ENCODE measurements around the gene DYNC1H1. TPM values are rescaled to one million over a fixed set of nuclear protein-coding genes. Genes with fewer than 3 reads are reported as not detected.

DYNC1H1 gene
- total RNA-seq, 1 donor from 2014 or later: 591 TPM

DNA sequence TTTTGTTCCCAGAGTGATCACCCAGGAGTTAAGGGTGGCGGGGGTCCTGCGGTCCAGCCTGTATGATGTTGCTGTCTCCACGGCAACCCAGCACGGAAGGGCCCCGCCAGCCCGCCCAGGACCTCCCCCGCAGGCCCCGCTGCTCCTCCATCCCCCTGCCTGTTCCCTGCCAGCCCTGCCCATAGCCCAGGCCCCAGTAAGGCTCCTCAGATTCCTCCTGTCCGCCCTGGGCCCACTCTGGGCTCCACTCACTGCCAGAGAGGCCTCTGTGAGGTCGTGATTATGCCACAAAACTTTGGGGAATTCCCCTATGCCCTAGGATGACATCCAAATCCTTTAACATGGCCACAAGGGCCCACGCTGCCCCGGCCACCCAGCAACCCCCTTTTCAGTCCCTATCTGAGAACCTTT is 101.7 kb downstream of the DYNC1H1 start:
- FAIRE-seq (no peak), DNase-seq (ENCODE audit: low read depth) (no peak)
- Mint-ChIP-seq H3K36me3 (ENCODE audit: low read depth, unreplicated experiment) (peaks cover 2% of the 10 kb centered on the region), H3K27ac (ENCODE audit: unreplicated experiment) (no peak overlapping the region), H3K4me1 (ENCODE audit: low read depth, unreplicated experiment) (peaks cover under 1% of the 10 kb centered on the region), H3K27me3 (ENCODE audit: low read depth, unreplicated experiment) (peaks cover 5% of the 10 kb centered on the region), H3K9me3 (ENCODE audit: unreplicated experiment) (no peaks in the 10 kb centered on the region), H3K4me3 (ENCODE audit: unreplicated experiment) (no peak overlapping the region)
- Histone ChIP-seq H3K27me3 (ENCODE audit: insufficient read depth, low read length) (no peaks in the 10 kb centered on the region), H3K27ac (ENCODE audit: low read depth, low read length) (no peak overlapping the region), H3K4me2 (ENCODE audit: low read length) (no peak overlapping the region), H3K4me3 (ENCODE audit: insufficient read depth, low read depth, low read length) (no peak overlapping the region), H3K9me3 (ENCODE audit: insufficient read depth, low read depth, low read length) (no peaks in the 10 kb centered on the region), H2AFZ (ENCODE audit: low read depth, low read length) (no peak overlapping the region), H3K79me2 (ENCODE audit: insufficient read depth, low read length) (no peaks in the 10 kb centered on the region), H3K4me1 (ENCODE audit: insufficient read depth, low read length) (no peaks in the 10 kb centered on the region), H3K36me3 (ENCODE audit: insufficient read depth, low read length) (no peaks in the 10 kb centered on the region), H4K20me1 (ENCODE audit: insufficient read depth, low read length) (no peaks in the 10 kb centered on the region), H3K9ac (ENCODE audit: low read length) (no peak overlapping the region)
- TF ChIP-seq, protein P1, sequence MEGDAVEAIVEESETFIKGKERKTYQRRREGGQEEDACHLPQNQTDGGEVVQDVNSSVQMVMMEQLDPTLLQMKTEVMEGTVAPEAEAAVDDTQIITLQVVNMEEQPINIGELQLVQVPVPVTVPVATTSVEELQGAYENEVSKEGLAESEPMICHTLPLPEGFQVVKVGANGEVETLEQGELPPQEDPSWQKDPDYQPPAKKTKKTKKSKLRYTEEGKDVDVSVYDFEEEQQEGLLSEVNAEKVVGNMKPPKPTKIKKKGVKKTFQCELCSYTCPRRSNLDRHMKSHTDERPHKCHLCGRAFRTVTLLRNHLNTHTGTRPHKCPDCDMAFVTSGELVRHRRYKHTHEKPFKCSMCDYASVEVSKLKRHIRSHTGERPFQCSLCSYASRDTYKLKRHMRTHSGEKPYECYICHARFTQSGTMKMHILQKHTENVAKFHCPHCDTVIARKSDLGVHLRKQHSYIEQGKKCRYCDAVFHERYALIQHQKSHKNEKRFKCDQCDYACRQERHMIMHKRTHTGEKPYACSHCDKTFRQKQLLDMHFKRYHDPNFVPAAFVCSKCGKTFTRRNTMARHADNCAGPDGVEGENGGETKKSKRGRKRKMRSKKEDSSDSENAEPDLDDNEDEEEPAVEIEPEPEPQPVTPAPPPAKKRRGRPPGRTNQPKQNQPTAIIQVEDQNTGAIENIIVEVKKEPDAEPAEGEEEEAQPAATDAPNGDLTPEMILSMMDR (IDR thresholded peaks at IDR 0.05; ENCODE audit: insufficient read depth, low read depth, low read length): no peak
- TF ChIP-seq EZH2 (IDR thresholded peaks at IDR 0.05; ENCODE audit: insufficient read depth, low read length): no peak

DNA sequence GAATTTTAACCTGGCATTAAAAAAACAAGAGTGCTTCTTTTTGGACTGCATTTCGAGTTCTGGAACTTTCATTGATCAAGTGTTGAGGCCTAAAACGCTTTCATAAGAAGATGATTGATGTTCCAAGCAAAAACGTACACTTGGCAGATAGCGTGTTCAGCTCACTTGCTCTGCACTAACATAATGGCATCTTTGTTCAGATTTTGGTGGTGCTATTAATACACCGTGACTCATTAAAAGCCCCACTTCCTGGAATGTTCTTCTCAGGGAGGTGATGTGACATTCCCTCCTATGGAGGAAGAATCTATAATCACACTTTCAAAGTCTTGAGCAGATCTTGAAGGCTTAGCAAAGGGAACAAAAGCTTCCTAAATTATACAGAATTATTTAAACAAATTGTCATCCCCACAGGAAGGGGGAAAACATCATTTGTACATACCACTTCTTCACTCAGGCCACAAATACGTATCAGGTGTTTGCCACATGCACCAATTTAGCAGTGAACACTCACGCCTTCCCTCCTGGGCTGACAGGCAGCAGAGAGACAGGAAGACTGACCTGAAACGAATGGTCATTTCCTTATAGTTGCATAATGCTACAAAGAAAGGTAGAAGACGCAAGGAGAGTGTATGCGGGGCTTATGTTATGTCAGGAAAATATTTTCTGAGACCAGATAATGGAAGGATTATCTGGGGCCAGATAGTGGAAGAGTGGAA is 107.1 kb downstream of the DYNC1H1 start:
- Histone ChIP-seq H3K9ac (ENCODE audit: low read length) (peak overlapping the region; percentile 44), H3K27ac (ENCODE audit: low read depth, low read length) (peak overlapping the region; percentile 69), H2AFZ (ENCODE audit: low read depth, low read length) (peak overlapping the region; percentile 22), H3K9me3 (ENCODE audit: insufficient read depth, low read depth, low read length) (no peaks in the 10 kb centered on the region), H3K36me3 (ENCODE audit: insufficient read depth, low read length) (no peaks in the 10 kb centered on the region), H4K20me1 (ENCODE audit: insufficient read depth, low read length) (no peaks in the 10 kb centered on the region), H3K27me3 (ENCODE audit: insufficient read depth, low read length) (no peaks in the 10 kb centered on the region), H3K4me2 (ENCODE audit: low read length) (peak overlapping the region; percentile 57), H3K79me2 (ENCODE audit: insufficient read depth, low read length) (no peaks in the 10 kb centered on the region), H3K4me1 (ENCODE audit: insufficient read depth, low read length) (peaks cover 11% of the 10 kb centered on the region), H3K4me3 (ENCODE audit: insufficient read depth, low read depth, low read length) (no peak overlapping the region)
- H3K4me3 Mint-ChIP-seq (ENCODE audit: unreplicated experiment): no peak overlapping the region
- TF ChIP-seq, protein P1 (IDR thresholded peaks at IDR 0.05; ENCODE audit: insufficient read depth, low read depth, low read length): no peak
- no peak for TF ChIP-seq EZH2 (IDR thresholded peaks at IDR 0.05; ENCODE audit: insufficient read depth, low read length)
- peaks cover 9% of the 10 kb centered on the region for H3K4me1 Mint-ChIP-seq (ENCODE audit: low read depth, unreplicated experiment)
- H3K36me3 Mint-ChIP-seq (ENCODE audit: low read depth, unreplicated experiment): peaks cover 5% of the 10 kb centered on the region
- peak overlapping the region; percentile 44 for H3K27ac Mint-ChIP-seq (ENCODE audit: unreplicated experiment)
- peak; percentile 88 for DNase-seq (ENCODE audit: low read depth)
- no peak for FAIRE-seq
- H3K27me3 Mint-ChIP-seq (ENCODE audit: low read depth, unreplicated experiment): peaks cover 1% of the 10 kb centered on the region
- H3K9me3 Mint-ChIP-seq (ENCODE audit: unreplicated experiment): no peaks in the 10 kb centered on the region

DNA sequence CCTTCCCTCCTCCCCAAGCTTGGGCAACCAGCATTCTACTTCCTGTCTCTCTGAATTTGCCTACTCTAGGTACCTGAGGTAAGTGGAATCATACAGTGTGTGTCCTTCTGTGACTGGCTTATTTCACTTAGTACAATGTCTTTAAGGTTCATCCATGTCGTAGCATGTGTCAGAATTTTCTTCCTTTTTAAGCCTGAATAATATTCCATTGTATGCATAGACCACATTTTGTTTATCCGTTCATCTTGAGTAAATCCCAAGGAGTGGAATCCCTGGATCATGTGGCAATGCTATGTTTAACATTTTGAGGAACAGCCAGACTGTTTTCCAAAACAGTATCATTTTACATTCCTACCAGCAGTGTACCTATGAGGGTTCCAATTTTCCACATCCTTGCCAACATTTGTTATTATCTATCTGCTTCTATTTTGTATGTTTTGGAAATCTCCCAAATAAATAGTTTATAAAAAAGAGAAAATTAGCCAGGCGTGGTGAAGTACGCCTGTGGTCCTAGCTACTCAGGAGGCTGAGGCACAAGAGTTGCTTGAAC is 110.1 kb downstream of the DYNC1H1 start:
- no peak overlapping the region for H3K4me3 ChIP-seq (ENCODE audit: insufficient read depth, low read depth, low read length)
- Mint-ChIP-seq H3K9me3 (ENCODE audit: unreplicated experiment) (no peaks in the 10 kb centered on the region), H3K4me3 (ENCODE audit: unreplicated experiment) (no peak overlapping the region), H3K27me3 (ENCODE audit: low read depth, unreplicated experiment) (no peaks in the 10 kb centered on the region), H3K27ac (ENCODE audit: unreplicated experiment) (no peak overlapping the region), H3K36me3 (ENCODE audit: low read depth, unreplicated experiment) (peaks cover 13% of the 10 kb centered on the region), H3K4me1 (ENCODE audit: low read depth, unreplicated experiment) (peaks cover 9% of the 10 kb centered on the region)
- no peak overlapping the region for H3K27ac ChIP-seq (ENCODE audit: low read depth, low read length)
- peaks cover 11% of the 10 kb centered on the region for H3K4me1 ChIP-seq (ENCODE audit: insufficient read depth, low read length)
- no peaks in the 10 kb centered on the region for H3K27me3 ChIP-seq (ENCODE audit: insufficient read depth, low read length)
- H3K9ac ChIP-seq (ENCODE audit: low read length): no peak overlapping the region
- H3K4me2 ChIP-seq (ENCODE audit: low read length): no peak overlapping the region
- TF ChIP-seq, protein P1 (IDR thresholded peaks at IDR 0.05; ENCODE audit: insufficient read depth, low read depth, low read length): no peak
- no peak for TF ChIP-seq EZH2 (IDR thresholded peaks at IDR 0.05; ENCODE audit: insufficient read depth, low read length)
- H3K79me2 ChIP-seq (ENCODE audit: insufficient read depth, low read length): no peaks in the 10 kb centered on the region
- no peak for FAIRE-seq
- H3K9me3 ChIP-seq (ENCODE audit: insufficient read depth, low read depth, low read length): no peaks in the 10 kb centered on the region
- H4K20me1 ChIP-seq (ENCODE audit: insufficient read depth, low read length): peaks cover 4% of the 10 kb centered on the region
- no peak for DNase-seq (ENCODE audit: low read depth)
- peaks cover 6% of the 10 kb centered on the region for H3K36me3 ChIP-seq (ENCODE audit: insufficient read depth, low read length)
- no peak overlapping the region for H2AFZ ChIP-seq (ENCODE audit: low read depth, low read length)

Data from astrocyte (in vitro differentiated cells and primary cell).